Prostate gland (tissue), 2 donors: ENCODE measurements around the gene SPACA4.

ENCODE experiments used
- CTCF ChIP-seq, 4 experiments: fragments of 200-600 bp in 2 of 4; fragments of 450-650 bp in 2 of 4; sonication (generic) in 2 of 4; IDR thresholded peaks; 1 replicate in 3 of 4; 2 replicates in 1 of 4; pipeline ENCODE4 v1.5.1; 2016 to 2019; ENCODE audit warnings: antibody characterized with exemption in 4 of 4, mild to moderate bottlenecking in 2 of 4, moderate library complexity in 2 of 4
- POLR2A ChIP-seq: fragments of 450-650 bp; IDR thresholded peaks from one replicate; pipeline ENCODE4 v1.6.1; 2016; ENCODE audit warnings: antibody characterized with exemption, mild to moderate bottlenecking
- POLR2AphosphoS5 ChIP-seq: sonication (generic); formaldehyde crosslinking; IDR thresholded peaks from one replicate; pipeline ENCODE4 v1.6.1; 2017; ENCODE audit warnings: antibody characterized with exemption

- TF ChIP-seq CTCF (IDR thresholded peaks at IDR 0.05): no peak
- TF ChIP-seq POLR2A: no peak
- no peak for TF ChIP-seq POLR2AphosphoS5
Observed at GRCh38 chr19:48616491-48617056, 10.0 kb downstream of the SPACA4 start.
